ENCODE results near the gene PNPLA6.

The PNPLA6 gene

DNA sequence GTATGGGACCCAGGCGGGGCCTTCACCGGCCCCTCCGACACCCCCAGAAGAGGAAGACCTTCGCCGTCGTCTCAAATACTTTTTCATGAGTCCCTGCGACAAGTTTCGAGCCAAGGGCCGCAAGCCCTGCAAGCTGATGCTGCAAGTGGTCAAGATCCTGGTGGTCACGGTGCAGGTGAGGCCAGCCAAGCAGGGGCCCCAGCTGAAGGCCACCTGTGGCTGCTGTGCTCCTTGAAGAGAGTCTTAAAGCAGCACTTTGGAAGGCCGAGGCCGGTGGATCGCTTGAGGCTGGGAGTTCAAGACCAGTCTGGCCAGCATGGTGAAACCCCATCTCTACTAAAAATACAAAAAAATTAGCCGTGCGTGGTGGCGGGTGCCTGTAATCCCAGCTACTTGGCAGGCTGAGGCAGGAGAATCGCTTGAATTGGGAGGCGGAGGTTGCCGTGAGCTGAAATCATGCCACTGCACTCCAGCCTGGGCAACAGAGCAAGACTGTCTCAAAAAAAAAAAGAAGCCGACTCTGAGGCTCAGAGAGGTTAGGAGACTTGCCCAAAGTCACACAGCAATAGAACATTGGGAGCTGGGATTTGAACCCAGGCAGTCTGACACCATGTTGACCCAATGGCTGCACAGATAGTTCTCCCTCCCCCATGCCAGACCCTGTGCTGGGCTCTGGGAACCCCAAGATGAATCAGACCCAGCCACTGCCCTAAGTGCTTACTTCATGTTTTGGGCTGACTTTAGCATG lies 10.4 kb upstream of the PNPLA6 start:
- H3K4me3 ChIP-seq (replicated peaks in 1 of 2; ENCODE audit: low read depth in 2 of 2, low read length in 2 of 2): no peak overlapping the region
- TF ChIP-seq, protein P1, sequence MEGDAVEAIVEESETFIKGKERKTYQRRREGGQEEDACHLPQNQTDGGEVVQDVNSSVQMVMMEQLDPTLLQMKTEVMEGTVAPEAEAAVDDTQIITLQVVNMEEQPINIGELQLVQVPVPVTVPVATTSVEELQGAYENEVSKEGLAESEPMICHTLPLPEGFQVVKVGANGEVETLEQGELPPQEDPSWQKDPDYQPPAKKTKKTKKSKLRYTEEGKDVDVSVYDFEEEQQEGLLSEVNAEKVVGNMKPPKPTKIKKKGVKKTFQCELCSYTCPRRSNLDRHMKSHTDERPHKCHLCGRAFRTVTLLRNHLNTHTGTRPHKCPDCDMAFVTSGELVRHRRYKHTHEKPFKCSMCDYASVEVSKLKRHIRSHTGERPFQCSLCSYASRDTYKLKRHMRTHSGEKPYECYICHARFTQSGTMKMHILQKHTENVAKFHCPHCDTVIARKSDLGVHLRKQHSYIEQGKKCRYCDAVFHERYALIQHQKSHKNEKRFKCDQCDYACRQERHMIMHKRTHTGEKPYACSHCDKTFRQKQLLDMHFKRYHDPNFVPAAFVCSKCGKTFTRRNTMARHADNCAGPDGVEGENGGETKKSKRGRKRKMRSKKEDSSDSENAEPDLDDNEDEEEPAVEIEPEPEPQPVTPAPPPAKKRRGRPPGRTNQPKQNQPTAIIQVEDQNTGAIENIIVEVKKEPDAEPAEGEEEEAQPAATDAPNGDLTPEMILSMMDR (IDR thresholded peaks at IDR 0.05; ENCODE audit: low read depth, low read length): no peak
- no peak for DNase-seq (ENCODE audit: low read depth in 2 of 2)

DNA sequence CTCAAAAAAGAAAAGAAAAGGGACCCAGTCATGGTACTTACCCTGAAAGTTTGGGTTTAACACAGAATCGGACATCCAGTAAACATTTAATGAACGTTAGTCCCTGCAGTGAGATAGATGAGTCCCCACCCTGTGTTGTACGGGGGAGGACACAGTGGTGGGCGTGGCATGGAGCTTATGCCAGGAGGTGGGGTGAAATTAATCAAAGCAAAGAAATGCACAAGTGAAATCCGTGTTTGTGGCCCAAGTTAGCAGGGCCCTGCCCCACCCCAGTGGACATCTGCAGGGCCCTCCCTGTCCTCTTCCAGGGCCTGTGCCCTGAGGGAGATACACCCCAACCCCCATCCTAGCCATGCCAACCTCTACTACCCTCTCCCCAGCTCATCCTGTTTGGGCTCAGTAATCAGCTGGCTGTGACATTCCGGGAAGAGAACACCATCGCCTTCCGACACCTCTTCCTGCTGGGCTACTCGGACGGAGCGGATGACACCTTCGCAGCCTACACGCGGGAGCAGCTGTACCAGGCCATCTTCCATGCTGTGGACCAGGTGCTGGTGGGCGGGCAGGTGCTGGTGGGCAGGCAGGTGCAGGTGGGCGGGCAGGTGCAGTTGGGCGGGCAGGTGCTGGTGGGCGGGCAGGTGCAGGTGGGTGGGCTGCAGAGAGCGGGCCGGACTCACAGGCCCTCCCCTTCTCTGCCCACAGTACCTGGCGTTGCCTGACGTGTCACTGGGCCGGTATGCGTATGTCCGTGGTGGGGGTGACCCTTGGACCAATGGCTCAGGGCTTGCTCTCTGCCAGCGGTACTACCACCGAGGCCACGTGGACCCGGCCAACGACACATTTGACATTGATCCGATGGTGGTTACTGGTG lies 9.2 kb upstream of the PNPLA6 start:
- no peak overlapping the region for H3K4me3 ChIP-seq (replicated peaks in 1 of 2; ENCODE audit: low read depth in 2 of 2, low read length in 2 of 2)
- DNase-seq (ENCODE audit: low read depth in 2 of 2): no peak
- TF ChIP-seq, protein P1 (IDR thresholded peaks at IDR 0.05; ENCODE audit: low read depth, low read length): no peak

DNA sequence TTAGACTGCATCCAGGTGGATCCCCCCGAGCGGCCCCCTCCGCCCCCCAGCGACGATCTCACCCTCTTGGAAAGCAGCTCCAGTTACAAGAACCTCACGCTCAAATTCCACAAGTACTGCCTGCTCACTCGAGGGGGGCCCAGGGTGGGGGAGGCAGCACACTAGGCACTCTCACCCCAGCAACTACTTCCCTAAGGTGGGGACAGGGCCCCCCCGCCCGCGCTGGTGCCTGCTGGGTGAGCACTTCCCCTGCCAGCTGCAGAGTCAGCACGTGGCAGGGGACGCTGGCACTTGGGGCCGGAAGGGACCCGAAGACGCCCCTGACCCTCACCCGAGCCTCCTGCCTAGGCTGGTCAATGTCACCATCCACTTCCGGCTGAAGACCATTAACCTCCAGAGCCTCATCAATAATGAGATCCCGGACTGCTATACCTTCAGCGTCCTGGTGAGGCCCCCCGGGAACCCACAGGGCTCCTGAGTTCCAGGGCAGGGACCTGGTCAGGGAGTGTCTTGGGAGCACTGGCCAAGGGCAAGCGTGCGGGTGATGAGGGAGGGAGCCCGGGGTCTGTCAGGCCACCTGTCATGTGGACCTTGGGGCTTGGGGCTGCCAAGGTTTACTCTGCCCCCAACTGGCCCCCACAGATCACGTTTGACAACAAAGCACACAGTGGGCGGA lies 7.9 kb upstream of the PNPLA6 start:
- TF ChIP-seq, protein P1 (IDR thresholded peaks at IDR 0.05; ENCODE audit: low read depth, low read length): no peak
- no peak overlapping the region for H3K4me3 ChIP-seq (replicated peaks in 1 of 2; ENCODE audit: low read depth in 2 of 2, low read length in 2 of 2)
- no peak for DNase-seq (ENCODE audit: low read depth in 2 of 2)

DNA sequence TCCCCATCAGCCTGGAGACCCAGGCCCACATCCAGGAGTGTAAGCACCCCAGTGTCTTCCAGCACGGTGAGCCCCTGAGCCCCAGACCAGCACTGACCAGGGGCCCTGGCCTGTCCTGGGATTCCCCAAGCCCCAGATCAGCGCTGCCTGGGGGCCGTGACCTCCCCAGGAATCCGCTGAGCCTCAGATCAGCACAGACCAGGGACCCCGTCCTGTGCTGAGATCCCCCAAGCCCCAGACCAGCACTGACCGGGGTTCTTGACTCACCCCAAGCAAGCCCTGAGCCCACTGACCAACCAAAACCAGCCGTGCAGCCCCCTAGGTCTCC lies 7.4 kb upstream of the PNPLA6 start:
- DNase-seq (ENCODE audit: low read depth in 2 of 2): no peak
- no peak overlapping the region for H3K4me3 ChIP-seq (replicated peaks in 1 of 2; ENCODE audit: low read depth in 2 of 2, low read length in 2 of 2)
- TF ChIP-seq, protein P1 (IDR thresholded peaks at IDR 0.05; ENCODE audit: low read depth, low read length): no peak

DNA sequence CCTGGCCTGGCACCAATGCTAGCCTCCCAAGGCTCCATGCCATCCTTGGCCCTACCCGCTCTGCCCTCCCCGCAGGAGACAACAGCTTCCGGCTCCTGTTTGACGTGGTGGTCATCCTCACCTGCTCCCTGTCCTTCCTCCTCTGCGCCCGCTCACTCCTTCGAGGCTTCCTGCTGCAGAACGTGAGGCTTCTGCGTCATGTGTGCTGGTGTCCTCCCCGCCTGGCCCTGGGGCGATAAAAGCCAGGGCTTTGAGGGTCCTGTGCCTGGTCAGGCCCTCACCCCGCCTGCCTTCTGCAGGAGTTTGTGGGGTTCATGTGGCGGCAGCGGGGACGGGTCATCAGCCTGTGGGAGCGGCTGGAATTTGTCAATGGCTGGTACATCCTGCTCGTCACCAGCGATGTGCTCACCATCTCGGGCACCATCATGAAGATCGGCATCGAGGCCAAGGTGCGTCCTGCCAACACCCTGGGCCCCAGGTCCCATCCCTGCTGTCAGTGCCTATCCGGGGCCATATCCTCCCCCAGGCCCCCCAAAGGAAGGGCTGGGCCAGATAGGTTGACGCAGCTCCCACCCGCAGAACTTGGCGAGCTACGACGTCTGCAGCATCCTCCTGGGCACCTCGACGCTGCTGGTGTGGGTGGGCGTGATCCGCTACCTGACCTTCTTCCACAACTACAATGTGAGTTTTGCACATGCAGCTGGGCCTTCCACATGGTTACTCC lies 6.8 kb upstream of the PNPLA6 start:
- DNase-seq (ENCODE audit: low read depth in 2 of 2): no peak
- H3K4me3 ChIP-seq (replicated peaks in 1 of 2; ENCODE audit: low read depth in 2 of 2, low read length in 2 of 2): no peak overlapping the region
- TF ChIP-seq, protein P1 (IDR thresholded peaks at IDR 0.05; ENCODE audit: low read depth, low read length): no peak

DNA sequence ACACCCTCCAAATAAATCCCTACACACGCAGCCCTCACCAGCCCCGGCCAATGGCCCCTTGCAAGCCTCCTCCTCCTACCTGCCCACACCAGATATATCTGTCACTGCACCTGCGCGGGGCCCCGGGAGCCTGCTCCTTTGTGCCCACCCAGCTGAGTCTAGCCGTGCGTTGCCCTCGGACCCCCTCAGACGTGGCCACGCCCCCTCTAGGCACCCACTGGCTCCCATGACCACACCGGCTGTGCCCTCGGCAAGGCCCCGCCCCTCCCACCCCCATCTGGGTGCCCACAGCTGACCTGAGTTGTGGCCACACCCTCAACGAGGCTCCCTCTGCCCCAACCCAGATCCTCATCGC lies 6.3 kb upstream of the PNPLA6 start:
- no peak for DNase-seq (ENCODE audit: low read depth in 2 of 2)
- TF ChIP-seq, protein P1 (IDR thresholded peaks at IDR 0.05; ENCODE audit: low read depth, low read length): no peak
- H3K4me3 ChIP-seq (replicated peaks in 1 of 2; ENCODE audit: low read depth in 2 of 2, low read length in 2 of 2): no peak overlapping the region
